GM21360 (cell line): ENCODE results near the gene SCGB1C1.
"Not testable (repeated sequence)": the region's sequence is repeated elsewhere in the genome, so short reads cannot be mapped to it uniquely, and the experiment has no call there.

ENCODE experiments used
- ATAC-seq: cut with Tn5 transposase; IDR thresholded peaks from one replicate; pipeline ENCODE4 v1.9.1; 2021; ENCODE audit warnings: mild to moderate bottlenecking, moderate library complexity; ENCODE audit not compliant: unreplicated experiment

SCGB1C1 gene

GRCh38 chr11:216081-216974 lies 23.4 kb downstream of the SCGB1C1 start:
- no peak for ATAC-seq

GRCh38 chr11:217704-218103 lies 24.8 kb downstream of the SCGB1C1 start:
- ATAC-seq: no peak

GRCh38 chr11:218815-219593 lies 26.1 kb downstream of the SCGB1C1 start:
- ATAC-seq: no peak

DNA sequence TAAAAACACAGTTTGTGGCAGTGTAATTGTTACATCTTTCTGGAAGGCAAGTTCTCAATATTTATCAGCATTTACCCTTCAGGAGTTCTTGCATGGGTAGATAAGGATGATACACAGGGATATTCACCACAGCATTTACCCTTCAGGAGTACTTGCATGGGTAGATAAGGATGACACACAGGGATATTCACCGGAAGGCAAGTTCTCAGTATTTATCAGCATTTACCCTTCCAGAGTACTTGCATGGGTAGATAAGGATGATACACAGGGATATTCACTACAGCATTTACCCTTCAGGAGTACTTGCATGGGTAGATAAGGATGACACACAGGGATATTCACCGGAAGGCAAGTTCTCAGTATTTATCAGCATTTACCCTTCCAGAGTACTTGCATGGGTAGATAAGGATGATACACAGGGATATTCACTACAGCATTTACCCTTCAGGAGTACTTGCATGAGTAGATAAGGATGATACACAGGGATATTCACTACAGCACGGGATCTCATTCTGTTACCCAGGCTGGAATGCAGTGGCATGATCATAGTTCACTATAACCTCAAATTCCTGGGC lies 27.9 kb downstream of the SCGB1C1 start:
- ATAC-seq: not testable (repeated sequence)

GRCh38 chr11:221539-221938 lies 28.7 kb downstream of the SCGB1C1 start:
- no peak for ATAC-seq

DNA sequence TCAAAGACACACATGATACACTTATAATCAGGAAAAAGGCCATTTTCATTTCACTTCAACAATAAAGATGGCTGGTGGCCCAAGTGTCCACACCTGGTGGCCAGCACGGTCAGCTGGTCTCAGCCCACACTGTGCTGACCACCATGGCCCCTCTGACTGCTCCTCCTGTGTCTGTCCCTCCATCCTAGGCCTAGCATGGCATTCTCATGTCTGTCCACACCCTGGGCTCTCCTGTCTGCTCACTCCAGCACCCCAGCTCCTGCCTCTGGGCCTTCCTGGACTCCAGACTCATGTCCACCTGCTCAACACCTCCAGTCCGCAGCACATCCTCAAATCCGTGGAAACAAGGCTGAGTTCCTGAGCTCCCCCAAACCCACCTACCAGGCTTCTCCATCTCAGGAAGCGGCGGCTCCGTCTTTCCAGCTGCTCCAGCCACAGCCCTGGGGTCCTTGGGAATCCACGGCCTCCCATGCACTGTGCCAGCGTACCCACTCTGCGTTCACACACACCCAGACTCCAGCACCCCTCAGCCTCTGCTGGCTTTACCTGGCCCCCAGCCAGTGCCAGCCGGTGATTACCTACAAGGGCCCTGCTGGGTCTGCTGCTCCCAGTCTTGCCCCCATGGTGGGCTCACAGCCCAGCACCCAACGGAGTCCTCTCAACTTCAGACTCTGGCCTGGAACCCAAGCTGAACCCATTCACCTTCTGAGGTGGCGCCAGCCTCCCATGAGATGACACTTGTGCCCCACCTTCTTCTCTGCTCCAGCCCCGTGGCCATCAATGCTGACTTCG lies 29.3 kb downstream of the SCGB1C1 start:
- no peak for ATAC-seq

DNA sequence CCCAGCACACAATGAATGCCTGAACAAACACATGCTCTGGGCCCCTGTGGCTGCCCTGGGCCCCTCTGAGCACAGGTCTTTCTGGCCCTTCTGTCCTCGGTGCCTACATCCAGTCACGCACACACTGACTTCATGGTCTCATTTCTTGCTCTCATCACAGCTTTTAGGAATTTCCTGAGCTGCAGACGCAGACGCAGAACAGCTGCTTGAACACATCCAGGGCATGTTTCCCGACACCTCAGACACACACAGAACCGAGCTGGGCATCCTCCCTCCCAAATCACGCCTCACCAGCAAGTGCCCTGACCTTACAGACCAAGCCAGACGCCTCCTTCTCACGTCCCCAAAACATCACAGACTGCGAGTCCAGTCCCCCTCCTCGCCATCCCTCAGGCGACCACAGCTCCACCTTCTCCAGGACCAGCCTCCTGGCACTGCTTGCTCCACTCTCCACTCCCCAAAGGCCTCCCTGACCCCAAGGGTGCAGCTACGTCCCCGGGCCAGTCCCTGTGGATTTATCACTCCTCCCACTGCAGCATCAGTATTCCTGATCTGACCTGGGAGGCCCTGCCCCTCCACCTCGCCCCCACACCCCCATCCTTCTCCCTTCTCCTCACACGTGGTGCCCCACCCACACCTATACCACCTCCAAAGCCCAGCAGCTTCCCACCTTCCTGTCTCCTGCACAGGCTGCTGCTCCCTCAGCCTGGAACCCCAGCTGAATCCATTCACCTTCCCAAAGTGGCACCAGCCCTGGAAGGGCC lies 30.3 kb downstream of the SCGB1C1 start:
- ATAC-seq: no peak

GRCh38 chr11:223884-224283 lies 31.0 kb downstream of the SCGB1C1 start:
- ATAC-seq: no peak

DNA sequence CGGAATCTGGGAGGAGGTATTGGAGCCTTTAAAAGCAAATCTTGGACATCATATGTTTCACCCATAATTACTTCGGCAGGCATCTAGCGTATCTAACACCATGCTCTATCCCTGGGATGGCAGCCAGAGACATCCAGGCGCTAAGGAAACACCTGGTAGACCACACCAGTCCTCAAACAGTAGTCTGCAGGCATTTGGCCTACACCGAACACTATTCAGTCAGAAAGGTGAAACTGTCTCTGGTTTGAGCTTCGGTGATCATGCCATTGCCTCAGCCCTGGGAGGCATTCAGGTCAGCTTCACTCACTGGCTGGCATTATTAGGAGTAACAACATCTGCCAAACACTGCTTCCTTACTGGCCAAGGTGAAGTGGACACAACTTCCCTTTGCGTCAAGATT lies 31.5 kb downstream of the SCGB1C1 start:
- ATAC-seq: no peak

DNA sequence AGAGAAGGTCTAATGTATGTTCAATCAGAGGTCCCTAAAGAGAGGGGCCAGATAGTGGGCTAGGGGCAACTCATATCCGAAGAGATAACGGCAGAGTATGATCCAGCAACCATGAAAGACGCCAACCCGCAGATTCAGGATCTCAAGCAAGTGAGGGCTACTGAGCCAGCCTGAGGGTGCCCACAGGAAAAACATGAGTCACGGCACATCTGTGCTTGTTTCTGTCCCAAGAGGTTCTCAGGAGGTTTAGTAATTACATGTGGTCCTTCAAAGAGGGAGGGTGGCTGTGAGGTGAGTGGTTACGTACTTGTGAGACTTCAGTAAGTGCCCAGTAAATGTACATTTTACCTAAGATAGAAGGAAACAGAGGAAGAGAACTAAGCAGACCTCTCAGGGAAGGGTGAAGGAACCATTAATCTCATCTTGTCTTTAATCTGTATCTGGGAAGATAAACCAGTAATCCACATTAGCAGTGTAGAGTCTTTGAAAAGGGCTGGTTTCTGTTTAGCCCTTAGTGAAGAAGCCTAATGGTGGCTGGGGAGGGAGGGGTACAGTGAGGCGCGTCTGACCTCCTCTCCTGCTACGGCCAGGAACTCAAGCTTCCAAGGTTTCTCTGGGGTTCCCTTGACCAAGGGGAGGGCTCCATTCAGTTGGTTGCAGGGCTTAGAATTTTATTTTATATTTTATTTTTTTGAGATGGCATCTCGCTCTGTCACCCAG lies 33.0 kb downstream of the SCGB1C1 start:
- no peak for ATAC-seq

DNA sequence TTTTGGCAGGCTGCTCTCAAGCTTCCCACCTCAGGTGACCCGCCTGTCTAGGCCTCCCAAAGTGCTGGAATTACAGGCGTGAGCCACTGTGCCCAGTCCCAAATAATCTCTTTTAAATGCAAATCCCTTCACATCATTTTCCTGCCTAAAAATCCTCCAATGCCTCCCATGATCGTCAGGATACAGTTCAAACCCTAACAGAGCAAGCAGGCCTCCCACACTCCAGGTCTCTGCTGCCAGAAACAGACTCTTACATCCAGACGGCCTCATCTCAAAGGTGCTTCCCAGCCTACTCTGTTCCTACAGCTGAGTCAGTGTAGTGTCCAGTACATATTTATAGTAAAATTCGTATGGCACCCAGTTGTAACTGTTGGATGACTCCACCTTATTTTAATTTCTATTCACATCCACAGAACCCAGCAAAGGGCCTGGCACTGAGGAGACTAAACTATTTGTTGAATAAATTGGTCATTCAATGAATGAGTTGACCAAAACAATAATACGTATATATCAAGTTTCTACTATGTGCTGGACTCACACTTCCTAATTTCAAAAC lies 35.0 kb downstream of the SCGB1C1 start:
- no peak for ATAC-seq

- no peak for ATAC-seq
Measured at GRCh38 chr11:230431-230830, 37.6 kb downstream of the SCGB1C1 start.

DNA sequence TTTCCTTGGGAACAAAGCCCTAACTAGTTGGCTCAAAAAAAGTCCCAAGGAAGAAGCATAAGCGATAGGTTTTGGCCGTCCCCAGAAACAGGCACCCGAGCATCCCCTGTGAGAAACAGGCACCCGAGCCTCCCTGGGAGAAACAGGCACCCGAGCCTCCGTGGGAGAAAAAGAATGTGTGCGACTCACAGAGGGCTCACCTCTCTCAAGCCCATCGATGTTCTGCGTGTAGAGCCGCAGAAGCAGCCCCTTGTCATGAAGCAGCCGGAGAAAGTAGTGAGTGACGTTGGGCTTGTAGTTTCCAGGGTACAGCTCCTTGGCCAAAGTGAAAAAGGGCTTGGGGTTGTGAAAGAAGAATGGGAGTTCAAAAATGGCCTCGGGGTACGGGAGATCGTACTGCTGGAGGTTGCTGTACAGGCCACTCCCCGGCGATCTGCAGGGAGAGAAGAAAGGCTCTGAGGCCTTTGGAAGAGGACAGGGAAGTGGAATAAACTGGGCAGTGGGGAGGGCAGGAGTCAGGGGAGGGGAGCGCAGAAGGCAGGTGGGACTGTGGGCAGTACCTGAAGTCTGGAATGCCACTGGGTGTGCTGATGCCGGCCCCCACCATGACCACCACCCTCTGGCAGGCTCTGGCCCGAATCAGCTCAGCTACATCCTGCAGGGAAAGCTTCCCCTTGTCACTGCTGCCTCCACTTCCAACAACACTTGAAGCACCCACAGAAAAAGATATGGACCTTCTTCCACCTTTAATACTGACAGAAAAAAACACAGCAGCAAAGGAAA lies 40.1 kb downstream of the SCGB1C1 start:
- no peak for ATAC-seq

GRCh38 chr11:235180-235579 lies 42.3 kb downstream of the SCGB1C1 start:
- ATAC-seq: no peak

DNA sequence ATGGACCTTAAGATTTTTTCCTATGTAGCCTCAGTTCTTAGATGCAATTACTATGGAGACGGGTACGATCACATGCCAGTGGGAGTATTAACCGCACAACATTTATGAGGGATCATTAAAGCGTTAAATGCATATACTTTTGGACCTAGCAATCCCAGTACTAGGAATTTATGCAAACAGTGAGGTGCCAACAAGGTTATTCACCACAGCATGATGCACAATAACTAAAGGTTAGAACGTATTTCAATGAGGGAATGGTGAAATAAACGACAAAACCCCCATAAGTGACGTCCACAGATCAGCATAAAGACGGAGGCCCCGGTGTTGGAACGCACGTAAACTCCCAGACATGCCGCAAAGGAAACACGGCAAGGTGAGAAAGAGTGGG lies 42.7 kb downstream of the SCGB1C1 start:
- ATAC-seq: no peak

- peak; percentile 67 for ATAC-seq
Measured at GRCh38 chr11:235997-236773, 43.3 kb downstream of the SCGB1C1 start, which contains the start of gene SIRT3. Gene SIRT3 (minus strand): TSS chr11:236342. CDS start chr11:236328, 14 bp downstream.
